Endothelial cell of umbilical vein (primary cell): ENCODE measurements around the gene TRAPPC10. TPM values are rescaled to one million over a fixed set of nuclear protein-coding genes. Genes with fewer than 3 reads are reported as not detected.

Experiments
- BruUV-seq: library from RNA; stranded (reverse); fragments of 400-500 nt; replicated peaks from 2 replicates; lab custom pipeline; 2021; lab: Mats Ljungman, UMichigan
- CTCF ChIA-PET: fragments of 300-600, 350-600 bp; sonication (Branson Sonifier 250); formaldehyde crosslinking; loops from one replicate; lab custom pipeline; 2021; ENCODE audit warnings: antibody characterized with exemption, inconsistent platforms; lab: Charles Lee
- POLR2A ChIA-PET: fragments of 300-600, 350-600 bp; sonication (Branson Sonifier 250); formaldehyde crosslinking; loops from one replicate; lab custom pipeline; 2021; ENCODE audit warnings: antibody characterized with exemption, inconsistent platforms; lab: Charles Lee
- DNase-seq: peaks from one replicate; pipeline ENCODE4 v3.0.0-alpha.2; 2011; ENCODE audit warnings: low read depth, low spot score
- FAIRE-seq: peaks from 2 replicates; lab custom pipeline; 2011; peaks lifted over from hg19 to GRCh38; lab: Jason Lieb, UNC
- H2AFZ ChIP-seq: 2 replicates; pipeline ENCODE4 v1.6.0; 2012; ENCODE audit warnings: low read depth, low read length, control low read depth, inconsistent platforms
- H3K27ac ChIP-seq: 2 replicates; pipeline ENCODE4 v1.5.1; 2011; ENCODE audit warnings: low read depth, mild to moderate bottlenecking, control low read depth, low read length, moderate library complexity; ENCODE audit not compliant: insufficient read depth
- H3K27me3 ChIP-seq, 2 experiments: 2 replicates each; pipeline versions ENCODE4 v1.6.0 to v1.6.1; 2011; ENCODE audit warnings: low read length in 2 of 2, mixed read lengths in 1 of 2; ENCODE audit not compliant: control insufficient read depth in 2 of 2, insufficient read depth in 2 of 2
- H3K36me3 ChIP-seq, 2 experiments: 2 replicates in 1 of 2; 3 replicates in 1 of 2; pipeline ENCODE4 v1.5.1; 2011; ENCODE audit warnings: low read length in 2 of 2, mild to moderate bottlenecking in 1 of 2, moderate library complexity in 1 of 2; ENCODE audit not compliant: control insufficient read depth in 2 of 2, insufficient read depth in 2 of 2; ENCODE audit errors: extremely low read depth in 1 of 2
- H3K4me1 ChIP-seq: 3 replicates; pipeline ENCODE4 v1.5.1; 2011; ENCODE audit warnings: mild to moderate bottlenecking, low read length; ENCODE audit not compliant: control insufficient read depth, insufficient read depth; ENCODE audit errors: extremely low read depth
- H3K4me2 ChIP-seq: 2 replicates; pipeline ENCODE4 v1.6.1; 2011; ENCODE audit warnings: low read length, control low read depth, mixed read lengths; ENCODE audit not compliant: insufficient read depth
- H3K4me3 ChIP-seq, 3 experiments: fragments of 200-600 bp in 1 of 3; sonication (generic), shearing (Covaris generic) in 1 of 3; replicated peaks in 1 of 3; 2 replicates each; pipeline ENCODE4 v1.5.1; 2011 to 2016; ENCODE audit warnings: control low read depth in 3 of 3, low read length in 3 of 3, mild to moderate bottlenecking in 2 of 3, inconsistent platforms in 1 of 3, low read depth in 1 of 3, moderate library complexity in 1 of 3; ENCODE audit not compliant: insufficient read depth in 1 of 3
- H3K79me2 ChIP-seq: 2 replicates; pipeline ENCODE4 v1.6.0; 2012; ENCODE audit warnings: low read length, inconsistent platforms; ENCODE audit not compliant: control insufficient read depth, insufficient read depth
- H3K9ac ChIP-seq: replicated peaks from 2 replicates; pipeline ENCODE3; 2011; ENCODE audit warnings: low read length, control low read depth; ENCODE audit not compliant: insufficient read depth; ENCODE audit errors: extremely low read depth
- H3K9me1 ChIP-seq: replicated peaks from 3 replicates; pipeline ENCODE4 v1.6.0; 2011; ENCODE audit warnings: mild to moderate bottlenecking, low read length; ENCODE audit not compliant: control insufficient read depth, insufficient read depth; ENCODE audit errors: extremely low read depth
- H3K9me3 ChIP-seq: replicated peaks from 2 replicates; pipeline ENCODE4 v1.5.1; 2012; ENCODE audit warnings: low read length, inconsistent platforms; ENCODE audit not compliant: control insufficient read depth, insufficient read depth
- H4K20me1 ChIP-seq: replicated peaks from 2 replicates; pipeline ENCODE3; 2011; ENCODE audit warnings: mild to moderate bottlenecking, low read length; ENCODE audit not compliant: control insufficient read depth, insufficient read depth; ENCODE audit errors: extremely low read depth
- CTCF ChIP-seq, 2 donors: IDR thresholded peaks; 1 replicate in 1 of 2; 2 replicates in 1 of 2; pipeline ENCODE4 v1.5.1; 2011; ENCODE audit warnings: low read length in 2 of 2, mild to moderate bottlenecking in 2 of 2, moderate library complexity in 2 of 2, control low read depth in 1 of 2, inconsistent platforms in 1 of 2, low read depth in 1 of 2; ENCODE audit not compliant: insufficient read depth in 1 of 2; ENCODE audit errors: extremely low read depth in 1 of 2
- EZH2 ChIP-seq: IDR thresholded peaks from 2 replicates; pipeline ENCODE4 v1.6.1; 2012; ENCODE audit warnings: borderline replicate concordance, low read depth, mild to moderate bottlenecking, moderate library complexity, low read length, inconsistent platforms; ENCODE audit not compliant: severe bottlenecking
- FOS ChIP-seq: IDR thresholded peaks from 2 replicates; pipeline ENCODE4 v1.6.1; 2011; ENCODE audit warnings: mild to moderate bottlenecking, low read length, moderate library complexity, borderline replicate concordance; ENCODE audit not compliant: insufficient read depth
- GATA2 ChIP-seq: IDR thresholded peaks from 2 replicates; pipeline ENCODE4 v1.7.0; 2011; ENCODE audit warnings: low read depth, mild to moderate bottlenecking, moderate library complexity, mixed read lengths, low read length; ENCODE audit not compliant: insufficient read length, insufficient read depth
- JUN ChIP-seq: IDR thresholded peaks from 2 replicates; pipeline ENCODE4 v1.6.1; 2011; ENCODE audit warnings: borderline replicate concordance, low read depth; ENCODE audit not compliant: insufficient read length, insufficient read depth
- MYC ChIP-seq: IDR thresholded peaks from one replicate; pipeline ENCODE4 v1.6.1; 2011; ENCODE audit warnings: mild to moderate bottlenecking, low read depth, low read length
- POLR2A ChIP-seq: IDR thresholded peaks from 2 replicates; pipeline ENCODE4 v1.6.1; 2012; ENCODE audit warnings: low read depth, mild to moderate bottlenecking, control low read depth, low read length
- POLR2AphosphoS5 ChIP-seq: IDR thresholded peaks from 2 replicates; pipeline ENCODE4 v1.6.1; 2012; ENCODE audit warnings: low read depth, mild to moderate bottlenecking, control low read depth, low read length, moderate library complexity; ENCODE audit not compliant: insufficient read depth
- dilution Hi-C: fragments of 300-500 bp; cut with MboI; formaldehyde crosslinking; loops from one replicate; pipeline ENCODE4 v1.15.0; 2019; ENCODE audit warnings: low sequenced_read_pairs; ENCODE audit not compliant: extremely low pct_ligation_motif_present
- intact Hi-C: fragments of 100-400 bp; cut with micrococcal nuclease; formaldehyde crosslinking; loops from one replicate; pipeline ENCODE4 v1.10.0; 2022
- polyA plus RNA-seq, 4 experiments: library from polyadenylated mRNA; depleted of rRNA in 3 of 4; stranded (reverse) in 3 of 4; unstranded in 1 of 4; fragments of >200 nt; gene quantifications; 2 replicates each; pipeline versions ENCODE4 v1.2.1 to v1.2.3, GENCODE V29; 2011 to 2012; ENCODE audit warnings: missing spikeins in 1 of 4
- total RNA-seq: library from RNA; stranded (reverse); gene quantifications from 2 replicates; pipeline ENCODE4 v1.2.3, GENCODE V29; 2021
- TF ChIP-seq, protein P1 (sequence below): IDR thresholded peaks from 2 replicates; pipeline ENCODE4 v1.6.1; 2011; ENCODE audit not compliant: insufficient read depth, insufficient read length

TRAPPC10 gene
- total and polyA plus RNA-seq, 2 donors (not counting 3 experiments of a cell fraction or from before 2014, with no cell fraction given): 21.5 to 33.6 TPM

- H4K20me1 ChIP-seq: no peaks in the 10 kb centered on the region
- dilution Hi-C loops: no loop called here
Observed at GRCh38 chr21:43971201-43971991, 40.7 kb upstream of the TRAPPC10 start.

More at GRCh38 chr21:43971201-43971991, 40.7 kb upstream of the TRAPPC10 start:
- CTCF ChIA-PET: no interaction called here
- no peaks in the 10 kb centered on the region for H3K9me3 ChIP-seq
- BruUV-seq: no TSS peak
- H3K27ac ChIP-seq: no peak overlapping the region
- no peaks in the 10 kb centered on the region for H3K9me1 ChIP-seq
- H2AFZ ChIP-seq: no peak overlapping the region
- TF ChIP-seq MYC (no peak), FOS (no peak), GATA2 (no peak), POLR2A (no peak), JUN (no peak), EZH2 (no peak), POLR2AphosphoS5 (no peak), CTCF (IDR thresholded peaks at IDR 0.05; ENCODE audit: extremely low read depth in 1 of 2, insufficient read depth in 1 of 2, low read depth in 1 of 2, low read length in 2 of 2) (no peak)
- TF ChIP-seq, protein P1, sequence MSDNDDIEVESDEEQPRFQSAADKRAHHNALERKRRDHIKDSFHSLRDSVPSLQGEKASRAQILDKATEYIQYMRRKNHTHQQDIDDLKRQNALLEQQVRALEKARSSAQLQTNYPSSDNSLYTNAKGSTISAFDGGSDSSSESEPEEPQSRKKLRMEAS: no peak
- H3K4me2 ChIP-seq: no peak overlapping the region
- no peaks in the 10 kb centered on the region for H3K27me3 ChIP-seq
- FAIRE-seq (no peak), DNase-seq (no peak)
- intact Hi-C loops: no loop called here
- no peak overlapping the region for H3K9ac ChIP-seq
- H3K4me1 ChIP-seq: no peaks in the 10 kb centered on the region
- no peaks in the 10 kb centered on the region for H3K79me2 ChIP-seq
- H3K4me3 ChIP-seq: no peak overlapping the region
- POLR2A ChIA-PET: no interaction called here
- peaks cover 7 to 32% of the 10 kb centered on the region in 2 experiments for H3K36me3 ChIP-seq
